OCI-LY1 (cell line): ENCODE measurements around the gene NPHP1.

Experiments
- H2AFZ ChIP-seq: fragments of 200-600 bp; sonication (generic), shearing (Covaris generic); 2 replicates; pipeline ENCODE4 v1.6.0; 2014; ENCODE audit warnings: antibody characterized with exemption, mild to moderate bottlenecking, low read length
- H3F3A ChIP-seq: fragments of 200-600 bp; sonication (generic), shearing (Covaris generic); 2 replicates; pipeline ENCODE4 v1.6.0; 2014; ENCODE audit warnings: mild to moderate bottlenecking, antibody characterized with exemption, low read length, moderate library complexity; ENCODE audit not compliant: insufficient read depth
- H3K27ac ChIP-seq: fragments of 200-600 bp; sonication (generic); 2 replicates; pipeline ENCODE4 v1.5.1; 2014; ENCODE audit warnings: low read length, mixed run types, mild to moderate bottlenecking, low read depth; ENCODE audit not compliant: poor library complexity, severe bottlenecking
- H3K27me3 ChIP-seq: fragments of 200-600 bp; sonication (generic); 2 replicates; pipeline ENCODE4 v1.6.0; 2014; ENCODE audit warnings: antibody characterized with exemption, mild to moderate bottlenecking, low read length, moderate library complexity; ENCODE audit not compliant: insufficient read depth
- H3K36me3 ChIP-seq: fragments of 200-600 bp; sonication (generic); 2 replicates; pipeline ENCODE4 v1.6.1; 2014; ENCODE audit warnings: mild to moderate bottlenecking, antibody characterized with exemption, low read length, moderate library complexity, mixed read lengths; ENCODE audit not compliant: insufficient read depth
- H3K4me1 ChIP-seq: fragments of 200-600 bp; sonication (generic); 2 replicates; pipeline ENCODE4 v1.5.1; 2014; ENCODE audit warnings: mild to moderate bottlenecking, low read length, moderate library complexity; ENCODE audit not compliant: insufficient read depth, severe bottlenecking
- H3K4me2 ChIP-seq: fragments of 200-600 bp; sonication (generic), shearing (Covaris generic); 2 replicates; pipeline ENCODE4 v1.6.1; 2014; ENCODE audit warnings: low read length
- H3K4me3 ChIP-seq: fragments of 200-600 bp; sonication (generic); 2 replicates; pipeline ENCODE4 v1.5.1; 2014; ENCODE audit warnings: low read length, low read depth, mild to moderate bottlenecking, mixed read lengths; ENCODE audit not compliant: poor library complexity, severe bottlenecking
- H3K79me2 ChIP-seq: fragments of 200-600 bp; shearing (Covaris generic); 2 replicates; pipeline ENCODE4 v1.6.1; 2016; ENCODE audit warnings: mixed run types, low read length, mixed read lengths; ENCODE audit not compliant: insufficient read depth
- H3K9ac ChIP-seq: fragments of 200-600 bp; sonication (generic), shearing (Covaris generic); 2 replicates; pipeline ENCODE4 v1.6.1; 2014; ENCODE audit warnings: mild to moderate bottlenecking, low read length, mixed read lengths
- H3K9me2 ChIP-seq: fragments of 200-600 bp; sonication (generic), shearing (Covaris generic); 2 replicates; pipeline ENCODE4 v1.6.1; 2014; ENCODE audit warnings: low read depth, mild to moderate bottlenecking, low read length, mixed read lengths
- H3K9me3 ChIP-seq: fragments of 200-600 bp; shearing (Covaris generic); 2 replicates; pipeline ENCODE4 v1.6.1; 2014; ENCODE audit warnings: low read length, mixed read lengths
- H4K20me1 ChIP-seq: fragments of 200-600 bp; sonication (generic), shearing (Covaris generic); 2 replicates; pipeline ENCODE4 v1.6.0; 2016; ENCODE audit warnings: mild to moderate bottlenecking, low read length; ENCODE audit not compliant: insufficient read depth
- EZH2 ChIP-seq: fragments of 200-600 bp; sonication (generic), shearing (Covaris generic); IDR thresholded peaks from 2 replicates; pipeline ENCODE4 v1.8.0; 2017; ENCODE audit warnings: borderline replicate concordance, mixed run types, mild to moderate bottlenecking, antibody characterized with exemption, low read length, moderate library complexity, mixed read lengths
- TF ChIP-seq, protein P1 (sequence below): fragments of 200-600 bp; sonication (generic), shearing (Covaris generic); IDR thresholded peaks from 2 replicates; pipeline ENCODE4 v1.5.1; 2017; ENCODE audit warnings: mild to moderate bottlenecking, antibody characterized with exemption, low read length, moderate library complexity, mixed read lengths

Gene NPHP1

DNA sequence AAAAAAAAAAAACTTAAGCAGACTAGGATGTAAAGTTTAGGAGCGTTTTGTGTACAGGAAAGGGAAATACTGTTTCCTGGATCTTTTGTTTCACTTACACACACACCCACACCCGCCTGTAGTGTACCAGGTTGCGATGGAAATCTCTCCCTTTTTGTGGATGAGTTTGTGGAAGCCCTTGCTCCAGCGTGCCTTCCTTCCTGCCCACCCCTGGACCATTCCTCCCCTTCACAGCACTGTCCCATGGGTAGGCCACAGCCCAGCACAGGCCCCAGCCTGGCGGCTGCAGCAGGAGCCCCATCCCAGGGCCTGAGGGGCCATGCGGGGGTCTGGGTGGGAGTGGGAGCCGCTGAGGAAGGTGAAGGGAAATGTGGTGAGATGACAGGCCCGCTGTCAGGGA lies 104.3 kb downstream of the NPHP1 start:
- Histone ChIP-seq H3K9me3 (no peaks in the 10 kb centered on the region), H3K36me3 (no peaks in the 10 kb centered on the region), H3K27me3 (peaks cover 3% of the 10 kb centered on the region; the same call in 1 of the 2 replicates), H3K4me3 (no peak overlapping the region), H4K20me1 (no peaks in the 10 kb centered on the region), H3K9me2 (no peaks in the 10 kb centered on the region), H3F3A (no peaks in the 10 kb centered on the region), H3K4me1 (no peaks in the 10 kb centered on the region), H3K79me2 (no peaks in the 10 kb centered on the region), H3K4me2 (no peak overlapping the region), H3K27ac (no peak overlapping the region), H2AFZ (no peak overlapping the region), H3K9ac (no peak overlapping the region)
- no peak for TF ChIP-seq EZH2
- TF ChIP-seq, protein P1, sequence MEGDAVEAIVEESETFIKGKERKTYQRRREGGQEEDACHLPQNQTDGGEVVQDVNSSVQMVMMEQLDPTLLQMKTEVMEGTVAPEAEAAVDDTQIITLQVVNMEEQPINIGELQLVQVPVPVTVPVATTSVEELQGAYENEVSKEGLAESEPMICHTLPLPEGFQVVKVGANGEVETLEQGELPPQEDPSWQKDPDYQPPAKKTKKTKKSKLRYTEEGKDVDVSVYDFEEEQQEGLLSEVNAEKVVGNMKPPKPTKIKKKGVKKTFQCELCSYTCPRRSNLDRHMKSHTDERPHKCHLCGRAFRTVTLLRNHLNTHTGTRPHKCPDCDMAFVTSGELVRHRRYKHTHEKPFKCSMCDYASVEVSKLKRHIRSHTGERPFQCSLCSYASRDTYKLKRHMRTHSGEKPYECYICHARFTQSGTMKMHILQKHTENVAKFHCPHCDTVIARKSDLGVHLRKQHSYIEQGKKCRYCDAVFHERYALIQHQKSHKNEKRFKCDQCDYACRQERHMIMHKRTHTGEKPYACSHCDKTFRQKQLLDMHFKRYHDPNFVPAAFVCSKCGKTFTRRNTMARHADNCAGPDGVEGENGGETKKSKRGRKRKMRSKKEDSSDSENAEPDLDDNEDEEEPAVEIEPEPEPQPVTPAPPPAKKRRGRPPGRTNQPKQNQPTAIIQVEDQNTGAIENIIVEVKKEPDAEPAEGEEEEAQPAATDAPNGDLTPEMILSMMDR: no peak

DNA sequence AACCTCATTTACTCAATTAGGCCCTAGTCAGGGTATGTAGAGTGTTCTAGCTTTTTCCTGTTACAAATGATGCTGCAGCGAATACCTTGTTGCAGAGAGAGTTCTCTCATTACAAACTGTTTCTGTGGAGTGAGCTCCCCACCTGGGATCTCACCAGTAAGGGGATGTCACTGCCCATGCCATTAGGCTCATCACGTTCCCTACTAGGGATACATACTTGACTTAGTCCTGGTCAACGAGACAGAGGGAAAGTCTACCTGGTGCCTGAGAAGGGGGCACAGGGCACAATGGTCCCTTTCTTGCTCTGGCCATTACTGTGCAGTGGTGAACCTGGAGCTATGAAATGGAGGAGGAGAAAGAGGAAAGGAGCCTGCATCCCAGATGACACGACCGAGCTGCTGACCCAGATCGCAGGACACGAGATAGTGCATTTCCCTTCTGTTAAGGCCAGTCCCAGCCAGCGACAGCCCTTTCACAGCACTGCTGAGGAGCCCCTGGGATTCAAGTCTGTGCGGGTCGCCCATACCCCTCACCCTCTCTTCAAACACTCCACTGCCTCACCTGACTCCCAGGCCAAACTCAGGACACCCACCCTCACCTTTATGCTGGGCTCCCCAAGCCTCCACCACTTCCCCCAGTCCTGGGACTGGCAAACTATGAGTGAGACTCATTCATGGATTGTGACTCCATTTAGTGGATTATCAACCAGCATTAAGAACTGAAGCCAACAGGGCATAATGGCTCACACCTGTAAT lies 105.2 kb downstream of the NPHP1 start:
- no peak overlapping the region for H3K4me3 ChIP-seq
- H3K9me2 ChIP-seq: no peaks in the 10 kb centered on the region
- no peaks in the 10 kb centered on the region for H3K36me3 ChIP-seq
- H3K27me3 ChIP-seq: peaks cover 3% of the 10 kb centered on the region; the same call in 1 of the 2 replicates
- H4K20me1 ChIP-seq: no peaks in the 10 kb centered on the region
- no peak overlapping the region for H3K9ac ChIP-seq
- H3K4me2 ChIP-seq: no peak overlapping the region
- H3F3A ChIP-seq: no peaks in the 10 kb centered on the region
- no peak overlapping the region for H3K27ac ChIP-seq
- TF ChIP-seq, protein P1: no peak
- TF ChIP-seq EZH2: no peak
- H3K79me2 ChIP-seq: no peaks in the 10 kb centered on the region
- H3K9me3 ChIP-seq: no peaks in the 10 kb centered on the region
- H3K4me1 ChIP-seq: no peaks in the 10 kb centered on the region
- no peak overlapping the region for H2AFZ ChIP-seq

DNA sequence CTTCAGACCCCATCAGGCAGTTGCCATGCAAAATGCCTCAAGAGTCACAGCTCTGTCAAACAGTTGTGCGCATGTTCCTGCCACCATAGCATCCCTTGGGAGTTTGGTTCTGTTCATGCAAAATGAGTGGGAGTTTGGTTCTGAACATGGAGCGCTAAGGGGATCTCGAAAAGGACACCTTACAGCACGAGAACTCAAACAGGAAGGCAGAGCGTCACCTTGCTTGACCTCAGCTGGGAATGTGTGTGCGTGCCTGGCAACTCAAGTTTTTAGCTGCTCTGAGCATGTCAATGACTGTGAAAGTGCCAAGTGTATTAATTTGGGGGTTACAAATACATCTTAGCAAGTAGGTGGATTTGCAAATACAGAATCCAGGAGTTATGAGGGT lies 105.8 kb downstream of the NPHP1 start:
- Histone ChIP-seq H3K79me2 (no peaks in the 10 kb centered on the region), H3K9me2 (no peaks in the 10 kb centered on the region), H2AFZ (no peak overlapping the region), H3K9ac (no peak overlapping the region), H3K27me3 (peaks cover 3% of the 10 kb centered on the region; the same call in 1 of the 2 replicates), H3F3A (no peaks in the 10 kb centered on the region), H4K20me1 (no peaks in the 10 kb centered on the region), H3K4me1 (no peaks in the 10 kb centered on the region), H3K36me3 (no peaks in the 10 kb centered on the region), H3K4me2 (no peak overlapping the region), H3K9me3 (no peaks in the 10 kb centered on the region), H3K4me3 (no peak overlapping the region), H3K27ac (no peak overlapping the region)
- TF ChIP-seq, protein P1: no peak
- TF ChIP-seq EZH2: no peak
